ENCODE measurements around the gene SLC51B. TPM values are rescaled to one million over a fixed set of nuclear protein-coding genes. Genes with fewer than 3 reads are reported as not detected.

SLC51B gene
- total and polyA plus RNA-seq, 9 of the 15 experiments (the other 6 are each of a cell fraction or from before 2014, with no cell fraction given) = not detected

DNA sequence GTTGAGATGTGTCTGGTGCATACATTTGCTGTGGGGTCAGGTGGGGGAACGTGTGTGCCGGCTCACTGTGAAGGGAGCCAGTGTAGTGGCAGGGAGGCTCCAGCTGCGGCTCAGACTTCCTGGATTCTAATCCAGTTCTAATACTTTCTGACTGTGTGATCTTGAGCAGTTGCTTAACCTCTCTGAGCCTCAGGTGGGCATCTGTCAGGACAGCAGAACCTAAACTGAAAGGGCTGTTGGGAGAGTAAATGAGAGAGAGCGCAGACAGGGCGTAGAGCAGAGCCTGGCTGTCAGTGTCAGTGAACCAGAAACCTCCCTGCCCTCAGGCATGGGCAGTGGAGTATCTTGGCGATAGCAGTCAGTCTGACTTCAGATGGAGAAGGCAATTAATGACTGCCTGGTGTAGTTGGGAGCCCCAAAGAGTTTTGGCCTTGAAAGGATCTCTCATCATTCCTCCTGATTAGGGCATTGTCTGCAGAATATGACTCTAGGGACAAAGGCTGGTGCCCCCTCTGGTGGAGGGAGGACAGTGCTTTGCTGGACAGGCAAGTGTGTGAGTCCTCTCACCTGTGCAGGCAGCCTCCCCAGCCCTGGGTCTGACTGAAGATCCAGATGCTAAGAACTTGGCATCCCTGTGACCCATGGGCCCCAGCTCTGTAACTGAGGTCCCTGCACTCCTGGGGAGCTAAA, 40.9 kb downstream of the SLC51B start (continued):
- TF ChIP-seq, protein P1, sequence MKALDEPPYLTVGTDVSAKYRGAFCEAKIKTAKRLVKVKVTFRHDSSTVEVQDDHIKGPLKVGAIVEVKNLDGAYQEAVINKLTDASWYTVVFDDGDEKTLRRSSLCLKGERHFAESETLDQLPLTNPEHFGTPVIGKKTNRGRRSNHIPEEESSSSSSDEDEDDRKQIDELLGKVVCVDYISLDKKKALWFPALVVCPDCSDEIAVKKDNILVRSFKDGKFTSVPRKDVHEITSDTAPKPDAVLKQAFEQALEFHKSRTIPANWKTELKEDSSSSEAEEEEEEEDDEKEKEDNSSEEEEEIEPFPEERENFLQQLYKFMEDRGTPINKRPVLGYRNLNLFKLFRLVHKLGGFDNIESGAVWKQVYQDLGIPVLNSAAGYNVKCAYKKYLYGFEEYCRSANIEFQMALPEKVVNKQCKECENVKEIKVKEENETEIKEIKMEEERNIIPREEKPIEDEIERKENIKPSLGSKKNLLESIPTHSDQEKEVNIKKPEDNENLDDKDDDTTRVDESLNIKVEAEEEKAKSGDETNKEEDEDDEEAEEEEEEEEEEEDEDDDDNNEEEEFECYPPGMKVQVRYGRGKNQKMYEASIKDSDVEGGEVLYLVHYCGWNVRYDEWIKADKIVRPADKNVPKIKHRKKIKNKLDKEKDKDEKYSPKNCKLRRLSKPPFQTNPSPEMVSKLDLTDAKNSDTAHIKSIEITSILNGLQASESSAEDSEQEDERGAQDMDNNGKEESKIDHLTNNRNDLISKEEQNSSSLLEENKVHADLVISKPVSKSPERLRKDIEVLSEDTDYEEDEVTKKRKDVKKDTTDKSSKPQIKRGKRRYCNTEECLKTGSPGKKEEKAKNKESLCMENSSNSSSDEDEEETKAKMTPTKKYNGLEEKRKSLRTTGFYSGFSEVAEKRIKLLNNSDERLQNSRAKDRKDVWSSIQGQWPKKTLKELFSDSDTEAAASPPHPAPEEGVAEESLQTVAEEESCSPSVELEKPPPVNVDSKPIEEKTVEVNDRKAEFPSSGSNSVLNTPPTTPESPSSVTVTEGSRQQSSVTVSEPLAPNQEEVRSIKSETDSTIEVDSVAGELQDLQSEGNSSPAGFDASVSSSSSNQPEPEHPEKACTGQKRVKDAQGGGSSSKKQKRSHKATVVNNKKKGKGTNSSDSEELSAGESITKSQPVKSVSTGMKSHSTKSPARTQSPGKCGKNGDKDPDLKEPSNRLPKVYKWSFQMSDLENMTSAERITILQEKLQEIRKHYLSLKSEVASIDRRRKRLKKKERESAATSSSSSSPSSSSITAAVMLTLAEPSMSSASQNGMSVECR (CRISPR knock-in tag; IDR thresholded peaks at IDR 0.05) = 0 out of 2 replicates have a peak, but pooled peaks have one; percentile 19
- TF ChIP-seq ATF1 (CRISPR knock-in tag; IDR thresholded peaks at IDR 0.05) (no peak), ATF1 (tag; IDR thresholded peaks at IDR 0.05) (no peak), ZNF263 (CRISPR knock-in tag; IDR thresholded peaks at IDR 0.05; ENCODE audit: borderline replicate concordance) (no peak), RBM14 (IDR thresholded peaks at IDR 0.05; ENCODE audit: borderline replicate concordance, insufficient read depth, low read depth, low read length) (no peak), STAT5B (CRISPR knock-in tag; IDR thresholded peaks at IDR 0.05) (no peak), HIVEP1 (CRISPR knock-in tag; IDR thresholded peaks at IDR 0.05) (no peak), MCM3 (IDR thresholded peaks at IDR 0.05) (no peak), TAF7 (tag; IDR thresholded peaks at IDR 0.05) (no peak), SMAD2 (IDR thresholded peaks at IDR 0.05; ENCODE audit: low read depth, low read length) (no peak), LARP7 (IDR thresholded peaks at IDR 0.05) (no peak), CXXC5 (CRISPR knock-in tag; IDR thresholded peaks at IDR 0.05) (no peak), SMC3 (conservative IDR thresholded peaks at IDR 0.05; ENCODE audit: insufficient read depth, low read depth, low read length) (0 out of 2 replicates have a peak, but pooled peaks have one; percentile 38)
- TF ChIP-seq, protein P2, sequence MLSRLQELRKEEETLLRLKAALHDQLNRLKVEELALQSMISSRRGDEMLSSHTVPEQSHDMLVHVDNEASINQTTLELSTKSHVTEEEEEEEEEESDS (CRISPR knock-in tag; IDR thresholded peaks at IDR 0.05) = no peak
- TF ChIP-seq, protein P3, sequence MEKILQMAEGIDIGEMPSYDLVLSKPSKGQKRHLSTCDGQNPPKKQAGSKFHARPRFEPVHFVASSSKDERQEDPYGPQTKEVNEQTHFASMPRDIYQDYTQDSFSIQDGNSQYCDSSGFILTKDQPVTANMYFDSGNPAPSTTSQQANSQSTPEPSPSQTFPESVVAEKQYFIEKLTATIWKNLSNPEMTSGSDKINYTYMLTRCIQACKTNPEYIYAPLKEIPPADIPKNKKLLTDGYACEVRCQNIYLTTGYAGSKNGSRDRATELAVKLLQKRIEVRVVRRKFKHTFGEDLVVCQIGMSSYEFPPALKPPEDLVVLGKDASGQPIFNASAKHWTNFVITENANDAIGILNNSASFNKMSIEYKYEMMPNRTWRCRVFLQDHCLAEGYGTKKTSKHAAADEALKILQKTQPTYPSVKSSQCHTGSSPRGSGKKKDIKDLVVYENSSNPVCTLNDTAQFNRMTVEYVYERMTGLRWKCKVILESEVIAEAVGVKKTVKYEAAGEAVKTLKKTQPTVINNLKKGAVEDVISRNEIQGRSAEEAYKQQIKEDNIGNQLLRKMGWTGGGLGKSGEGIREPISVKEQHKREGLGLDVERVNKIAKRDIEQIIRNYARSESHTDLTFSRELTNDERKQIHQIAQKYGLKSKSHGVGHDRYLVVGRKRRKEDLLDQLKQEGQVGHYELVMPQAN (IDR thresholded peaks at IDR 0.05; ENCODE audit: borderline replicate concordance) = no peak
